ENCODE data around the gene LPIN2. TPM values are rescaled to one million over a fixed set of nuclear protein-coding genes. Genes with fewer than 3 reads are reported as not detected.

The LPIN2 gene
- total and polyA plus RNA-seq, 4 donors, result 43.7 to 65.6 (median 49.5) TPM

- Histone ChIP-seq H3K4me3 (ENCODE audit: low read depth, low read length) (no peak overlapping the region), H3K36me3 (ENCODE audit: control insufficient read depth, insufficient read depth, low read length) (no peaks in the 10 kb centered on the region), H3K9me3 (ENCODE audit: control insufficient read depth, insufficient read depth, low read length) (no peaks in the 10 kb centered on the region), H3K4me1 (ENCODE audit: control insufficient read depth, insufficient read depth, low read length) (peaks cover 4% of the 10 kb centered on the region), H3K27me3 (ENCODE audit: control insufficient read depth, insufficient read depth, low read length) (no peaks in the 10 kb centered on the region), H3K27ac (ENCODE audit: low read depth, low read length) (no peak overlapping the region)
- WGBS (ENCODE audit: insufficient coverage), result 93% methylated on average over 3 of the region's 8 CpGs
- no peak for DNase-seq (ENCODE audit: low read depth in 4 of 6, low spot score in 6 of 6)
These were observed 36.5 kb downstream of the LPIN2 start for GRCh38 chr18:2976218-2977132.

GRCh38 chr18:2974731-2975130, 38.2 kb downstream of the LPIN2 start:
- no peak for DNase-seq (ENCODE audit: low read depth in 4 of 6, low spot score in 6 of 6)
- Histone ChIP-seq H3K4me3 (ENCODE audit: low read depth, low read length) (no peak overlapping the region), H3K9me3 (ENCODE audit: control insufficient read depth, insufficient read depth, low read length) (no peaks in the 10 kb centered on the region), H3K4me1 (ENCODE audit: control insufficient read depth, insufficient read depth, low read length) (peaks cover 7% of the 10 kb centered on the region), H3K27ac (ENCODE audit: low read depth, low read length) (no peak overlapping the region), H3K27me3 (ENCODE audit: control insufficient read depth, insufficient read depth, low read length) (no peaks in the 10 kb centered on the region), H3K36me3 (ENCODE audit: control insufficient read depth, insufficient read depth, low read length) (no peaks in the 10 kb centered on the region)
- no CpG with 5 or more reads among the region's 3 CpGs for WGBS (ENCODE audit: insufficient coverage)

GRCh38 chr18:2971741-2972552, 41.0 kb downstream of the LPIN2 start:
- Histone ChIP-seq H3K36me3 (ENCODE audit: control insufficient read depth, insufficient read depth, low read length) (no peaks in the 10 kb centered on the region), H3K4me3 (ENCODE audit: low read depth, low read length) (no peak overlapping the region), H3K9me3 (ENCODE audit: control insufficient read depth, insufficient read depth, low read length) (no peaks in the 10 kb centered on the region), H3K27me3 (ENCODE audit: control insufficient read depth, insufficient read depth, low read length) (no peaks in the 10 kb centered on the region), H3K27ac (ENCODE audit: low read depth, low read length) (no peak overlapping the region), H3K4me1 (ENCODE audit: control insufficient read depth, insufficient read depth, low read length) (peaks cover 6% of the 10 kb centered on the region)
- DNase-seq (ENCODE audit: low read depth in 4 of 6, low spot score in 6 of 6), result peak in 1 of 6 donors; percentile 12
- 56% methylated on average over 6 of the region's 18 CpGs for WGBS (ENCODE audit: insufficient coverage)

GRCh38 chr18:2970772-2971659, 41.9 kb downstream of the LPIN2 start:
- Histone ChIP-seq H3K36me3 (ENCODE audit: control insufficient read depth, insufficient read depth, low read length) (no peaks in the 10 kb centered on the region), H3K27ac (ENCODE audit: low read depth, low read length) (no peak overlapping the region), H3K27me3 (ENCODE audit: control insufficient read depth, insufficient read depth, low read length) (no peaks in the 10 kb centered on the region), H3K4me3 (ENCODE audit: low read depth, low read length) (no peak overlapping the region), H3K4me1 (ENCODE audit: control insufficient read depth, insufficient read depth, low read length) (peaks cover 6% of the 10 kb centered on the region), H3K9me3 (ENCODE audit: control insufficient read depth, insufficient read depth, low read length) (no peaks in the 10 kb centered on the region)
- DNase-seq (ENCODE audit: low read depth in 4 of 6, low spot score in 6 of 6), result no peak
- 87% methylated on average over 8 of the region's 11 CpGs for WGBS (ENCODE audit: insufficient coverage)

- no peaks in the 10 kb centered on the region for H3K27me3 ChIP-seq (ENCODE audit: control insufficient read depth, insufficient read depth, low read length)
- no peak for DNase-seq (ENCODE audit: low read depth in 4 of 6, low spot score in 6 of 6)
- no peak overlapping the region for H3K27ac ChIP-seq (ENCODE audit: low read depth, low read length)
- H3K4me3 ChIP-seq (ENCODE audit: low read depth, low read length), result no peak overlapping the region
- 93% methylated on average over 3 of the region's 3 CpGs for WGBS (ENCODE audit: insufficient coverage)
- H3K4me1 ChIP-seq (ENCODE audit: control insufficient read depth, insufficient read depth, low read length), result peaks cover 6% of the 10 kb centered on the region
- H3K9me3 ChIP-seq (ENCODE audit: control insufficient read depth, insufficient read depth, low read length), result no peaks in the 10 kb centered on the region
- H3K36me3 ChIP-seq (ENCODE audit: control insufficient read depth, insufficient read depth, low read length), result no peaks in the 10 kb centered on the region
These were observed 42.6 kb downstream of the LPIN2 start for GRCh38 chr18:2970344-2970743.

- no peak overlapping the region for H3K27ac ChIP-seq (ENCODE audit: low read depth, low read length)
- WGBS (ENCODE audit: insufficient coverage), result no CpG with 5 or more reads among the region's 3 CpGs
- no peak for DNase-seq (ENCODE audit: low read depth in 4 of 6, low spot score in 6 of 6)
These were observed 43.2 kb downstream of the LPIN2 start for GRCh38 chr18:2969695-2970094.

GRCh38 chr18:2968606-2969005, 44.3 kb downstream of the LPIN2 start:
- WGBS (ENCODE audit: insufficient coverage), result no CpG with 5 or more reads among the region's 1 CpG
- Histone ChIP-seq H3K9me3 (ENCODE audit: control insufficient read depth, insufficient read depth, low read length) (no peaks in the 10 kb centered on the region), H3K36me3 (ENCODE audit: control insufficient read depth, insufficient read depth, low read length) (no peaks in the 10 kb centered on the region), H3K4me3 (ENCODE audit: low read depth, low read length) (no peak overlapping the region), H3K27ac (ENCODE audit: low read depth, low read length) (no peak overlapping the region), H3K27me3 (ENCODE audit: control insufficient read depth, insufficient read depth, low read length) (no peaks in the 10 kb centered on the region), H3K4me1 (ENCODE audit: control insufficient read depth, insufficient read depth, low read length) (peaks cover 6% of the 10 kb centered on the region)
- no peak for DNase-seq (ENCODE audit: low read depth in 4 of 6, low spot score in 6 of 6)

More at GRCh38 chr18:2969695-2970094, 43.2 kb downstream of the LPIN2 start:
- H3K9me3 ChIP-seq (ENCODE audit: control insufficient read depth, insufficient read depth, low read length), result no peaks in the 10 kb centered on the region
- no peak overlapping the region for H3K4me3 ChIP-seq (ENCODE audit: low read depth, low read length)
- peaks cover 6% of the 10 kb centered on the region for H3K4me1 ChIP-seq (ENCODE audit: control insufficient read depth, insufficient read depth, low read length)
- no peaks in the 10 kb centered on the region for H3K36me3 ChIP-seq (ENCODE audit: control insufficient read depth, insufficient read depth, low read length)
- no peaks in the 10 kb centered on the region for H3K27me3 ChIP-seq (ENCODE audit: control insufficient read depth, insufficient read depth, low read length)

GRCh38 chr18:2967820-2968219, 45.1 kb downstream of the LPIN2 start:
- Histone ChIP-seq H3K36me3 (ENCODE audit: control insufficient read depth, insufficient read depth, low read length) (no peaks in the 10 kb centered on the region), H3K27me3 (ENCODE audit: control insufficient read depth, insufficient read depth, low read length) (no peaks in the 10 kb centered on the region), H3K9me3 (ENCODE audit: control insufficient read depth, insufficient read depth, low read length) (no peaks in the 10 kb centered on the region), H3K27ac (ENCODE audit: low read depth, low read length) (no peak overlapping the region), H3K4me3 (ENCODE audit: low read depth, low read length) (no peak overlapping the region), H3K4me1 (ENCODE audit: control insufficient read depth, insufficient read depth, low read length) (peaks cover 6% of the 10 kb centered on the region)
- WGBS (ENCODE audit: insufficient coverage), result 80% methylated on average over 7 of the region's 8 CpGs
- DNase-seq (ENCODE audit: low read depth in 4 of 6, low spot score in 6 of 6), result no peak

GRCh38 chr18:2967357-2967756, 45.6 kb downstream of the LPIN2 start:
- H3K27me3 ChIP-seq (ENCODE audit: control insufficient read depth, insufficient read depth, low read length), result no peaks in the 10 kb centered on the region
- H3K4me3 ChIP-seq (ENCODE audit: low read depth, low read length), result no peak overlapping the region
- peaks cover 6% of the 10 kb centered on the region for H3K4me1 ChIP-seq (ENCODE audit: control insufficient read depth, insufficient read depth, low read length)
- no peak overlapping the region for H3K27ac ChIP-seq (ENCODE audit: low read depth, low read length)
- no peak for DNase-seq (ENCODE audit: low read depth in 4 of 6, low spot score in 6 of 6)
- WGBS (ENCODE audit: insufficient coverage), result 100% methylated on average over 5 of the region's 11 CpGs
- no peaks in the 10 kb centered on the region for H3K36me3 ChIP-seq (ENCODE audit: control insufficient read depth, insufficient read depth, low read length)
- no peaks in the 10 kb centered on the region for H3K9me3 ChIP-seq (ENCODE audit: control insufficient read depth, insufficient read depth, low read length)

All from spinal cord (tissue), 10 donors.